Ovary (tissue), 9 donors: Measurements from ENCODE around the gene QSER1. TPM values are rescaled to one million over a fixed set of nuclear protein-coding genes. Genes with fewer than 3 reads are reported as not detected.
"Not testable (repeated sequence)": the region's sequence is repeated elsewhere in the genome, so short reads cannot be mapped to it uniquely, and the experiment has no call there.

Experiments used
- DNase-seq, 5 donors: peaks; one replicate each; pipeline ENCODE4 v3.0.0-alpha.2; 2019 to 2020
- H3K27ac ChIP-seq, 2 donors: fragments of 200-600 bp; one replicate each; pipeline versions ENCODE4 v1.5.1 to v1.8.0; 2019 to 2022
- H3K27me3 ChIP-seq: fragments of 200-600 bp; one replicate; pipeline ENCODE4 v1.8.0; 2022
- H3K36me3 ChIP-seq: fragments of 200-600 bp; sonication (generic); one replicate; pipeline ENCODE4 v1.5.1; 2019
- H3K4me1 ChIP-seq: one replicate; pipeline ENCODE4 v1.8.1; 2013; ENCODE audit warnings: mild to moderate bottlenecking, moderate library complexity; ENCODE audit not compliant: insufficient read depth
- H3K4me3 ChIP-seq: fragments of 200-600 bp; sonication (generic); one replicate; pipeline ENCODE4 v1.5.1; 2017
- H3K9me3 ChIP-seq, 2 donors: fragments of 200-600 bp in 1 of 2; sonication (generic) in 1 of 2; one replicate each; pipeline versions ENCODE4 v1.5.1 to v1.8.1; 2013 to 2019; ENCODE audit warnings: mild to moderate bottlenecking in 1 of 2, moderate library complexity in 1 of 2
- EP300 ChIP-seq: sonication (generic); formaldehyde crosslinking; IDR thresholded peaks from one replicate; pipeline ENCODE4 v1.6.1; 2017; ENCODE audit warnings: antibody characterized with exemption
- POLR2A ChIP-seq: fragments of 450-650 bp; IDR thresholded peaks from one replicate; pipeline ENCODE4 v1.6.1; 2017; ENCODE audit warnings: antibody characterized with exemption, mild to moderate bottlenecking, moderate library complexity
- WGBS, 3 donors: extraction: QIAGEN DNeasy Blood & Tissue Kit in 1 of 3; methylation state at CpG; one replicate each; pipeline versions ENCODE4 v1.1.5 to v1.1.7; 2013 to 2017; 5-methylcytosine and 5-hydroxymethylcytosine counted together
- intact Hi-C, 4 donors: fragments of 100-400 bp; cut with DNase I; formaldehyde crosslinking; loops; one replicate each; pipeline versions ENCODE4 v1.11.0 to v1.15.1; 2022 to 2023
- polyA plus RNA-seq, 2 donors: library from polyadenylated mRNA; stranded (reverse); fragments of 200-250 nt in 1 of 2; fragments of 350-450 nt in 1 of 2; fragmentation: Illumina TruSeq in 1 of 2; extraction: RNeasy Lipid Tissue Mini Kit (QIAGEN cat#74804) in 1 of 2; gene quantifications; one replicate each; pipeline ENCODE4 v1.2.3, GENCODE V29; 2013 to 2014
- small RNA-seq: library from RNA; depleted of rRNA; stranded (forward); fragments of <200 nt; gene quantifications from one replicate; pipeline ENCODE3, GENCODE V24; 2016
- total RNA-seq, 7 donors: library from RNA; depleted of rRNA in 2 of 7; stranded (reverse); fragments of >200 nt in 2 of 7; fragmentation: NEBNext Ultra II Directional in 3 of 7; extraction: Animal tissue kit (Norgen Biotek cat#: 25700) in 3 of 7; gene quantifications; one replicate each; pipeline versions ENCODE4 v1.1.0 to v1.2.4, GENCODE V29; 2016 to 2023
- TF ChIP-seq, protein P1 (sequence below), 3 donors: fragments of 450-650 bp in 2 of 3; fragments of 200-600 bp in 1 of 3; IDR thresholded peaks; one replicate each; pipeline versions ENCODE4 v1.5.1 to v1.8.0; 2016 to 2022; ENCODE audit warnings: antibody characterized with exemption in 3 of 3, mild to moderate bottlenecking in 1 of 3
- donor health status: DM: no; HTN: no; CAD: no; lungs with moderate emphysema.
- donor health status: DM: no; HTN: no; CAD: no.
- donor health status: Bipolar disorder and iron deficiency.
- donor health status: DM: yes; HTN: yes; CAD: no.
- donor health status: DM: no; HTN: no; CAD: no.
- donor health status: DM: yes; HTN: yes; CAD: no.

The QSER1 gene
- total and polyA plus RNA-seq, 9 donors = 7.4 to 50.1 (median 36.5) TPM

GRCh38 chr11:33027846-33028536 lies 135.4 kb downstream of the QSER1 start:
- intact Hi-C loops = no loop called here
- DNase-seq = no peak
- WGBS, 3 donors = 24 to 59% (median 43%) methylated on average over 4 of the region's 4 CpGs
- no peak overlapping the region for H3K4me3 ChIP-seq
- no peaks in the 10 kb centered on the region for H3K27me3 ChIP-seq
- TF ChIP-seq, protein P1, sequence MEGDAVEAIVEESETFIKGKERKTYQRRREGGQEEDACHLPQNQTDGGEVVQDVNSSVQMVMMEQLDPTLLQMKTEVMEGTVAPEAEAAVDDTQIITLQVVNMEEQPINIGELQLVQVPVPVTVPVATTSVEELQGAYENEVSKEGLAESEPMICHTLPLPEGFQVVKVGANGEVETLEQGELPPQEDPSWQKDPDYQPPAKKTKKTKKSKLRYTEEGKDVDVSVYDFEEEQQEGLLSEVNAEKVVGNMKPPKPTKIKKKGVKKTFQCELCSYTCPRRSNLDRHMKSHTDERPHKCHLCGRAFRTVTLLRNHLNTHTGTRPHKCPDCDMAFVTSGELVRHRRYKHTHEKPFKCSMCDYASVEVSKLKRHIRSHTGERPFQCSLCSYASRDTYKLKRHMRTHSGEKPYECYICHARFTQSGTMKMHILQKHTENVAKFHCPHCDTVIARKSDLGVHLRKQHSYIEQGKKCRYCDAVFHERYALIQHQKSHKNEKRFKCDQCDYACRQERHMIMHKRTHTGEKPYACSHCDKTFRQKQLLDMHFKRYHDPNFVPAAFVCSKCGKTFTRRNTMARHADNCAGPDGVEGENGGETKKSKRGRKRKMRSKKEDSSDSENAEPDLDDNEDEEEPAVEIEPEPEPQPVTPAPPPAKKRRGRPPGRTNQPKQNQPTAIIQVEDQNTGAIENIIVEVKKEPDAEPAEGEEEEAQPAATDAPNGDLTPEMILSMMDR (IDR thresholded peaks at IDR 0.05) = no peak
- TF ChIP-seq POLR2A (no peak), EP300 (no peak)
- H3K27ac ChIP-seq = no peak overlapping the region
- H3K9me3 ChIP-seq = no peaks in the 10 kb centered on the region
- no peaks in the 10 kb centered on the region for H3K36me3 ChIP-seq
- no peaks in the 10 kb centered on the region for H3K4me1 ChIP-seq

DNA sequence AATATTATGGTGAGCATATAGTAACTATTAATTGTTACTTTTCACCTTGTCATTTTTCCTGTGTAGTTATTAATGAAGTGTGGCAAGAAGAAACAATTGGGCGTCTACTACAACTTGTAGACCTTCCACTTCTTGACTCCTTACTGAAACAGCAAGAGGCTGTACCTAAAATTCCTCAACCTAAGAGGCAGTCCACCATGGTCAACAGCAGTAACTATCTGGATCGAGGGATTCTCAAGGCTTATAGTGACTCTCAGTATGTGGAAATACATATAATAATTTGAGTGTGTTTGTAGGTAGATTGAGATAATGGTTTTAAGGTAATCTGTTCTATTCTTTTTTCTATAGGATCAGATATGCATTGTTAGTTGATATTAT lies 135.9 kb downstream of the QSER1 start:
- DNase-seq = no peak
- Histone ChIP-seq H3K27ac (no peak overlapping the region), H3K4me3 (no peak overlapping the region), H3K9me3 (no peaks in the 10 kb centered on the region), H3K27me3 (no peaks in the 10 kb centered on the region), H3K36me3 (no peaks in the 10 kb centered on the region), H3K4me1 (no peaks in the 10 kb centered on the region)
- intact Hi-C loops = no loop called here
- TF ChIP-seq, protein P1 (IDR thresholded peaks at IDR 0.05) = no peak
- TF ChIP-seq POLR2A (no peak), EP300 (no peak)
- 52 to 76% (median 74%) methylated on average over 2 of the region's 2 CpGs for WGBS, 3 donors

- H3K4me3 ChIP-seq, H3K4me1 ChIP-seq, intact Hi-C loops, H3K36me3 ChIP-seq, H3K27ac ChIP-seq, H3K27me3 ChIP-seq, H3K9me3 ChIP-seq, DNase-seq: not testable (repeated sequence)
- WGBS, 3 donors = 78 to 91% (median 87%) methylated on average over 6 of the region's 6 CpGs
These were observed 136.6 kb downstream of the QSER1 start for GRCh38 chr11:33029218-33029617.

Small RNA genes lying within 50 kb of the gene (small RNA-seq; reads per million reads assigned to genes)
- not detected for gene RF00019

Other genes starting within 250 kb of the QSER1 start
- gene CCDC73, start 98.1 kb upstream of the QSER1 start, total RNA-seq = 1 to 10 TPM in 3 of 7 donors, under 1 TPM in 4; 0.23 to 1.6 (median 0.98) TPM
- 1 to 10 TPM in 1 of 2 donors, under 1 TPM in 1; 0.28 to 1.5 TPM for gene CCDC73, start 98.1 kb upstream of the QSER1 start, polyA plus RNA-seq
- gene PRRG4, start 62.9 kb upstream of the QSER1 start, total RNA-seq = 1 to 10 TPM in 2 of 7 donors, under 1 TPM in 5; 0.20 to 6.5 (median 0.48) TPM
- gene PRRG4, start 62.9 kb upstream of the QSER1 start, polyA plus RNA-seq = 1 to 10 TPM in 1 of 2 donors, under 1 TPM in 1; 0.17 to 1.1 TPM
- 1 to 10 TPM in 6 of 7 donors, under 1 TPM in 1; 0.69 to 3.2 (median 2.0) TPM for gene DEPDC7, start 123.1 kb downstream of the QSER1 start, total RNA-seq
- 1 to 10 TPM in 1 of 2 donors, under 1 TPM in 1; 0.98 to 1.6 TPM for gene DEPDC7, start 123.1 kb downstream of the QSER1 start, polyA plus RNA-seq
- gene TCP11L1, start 146.8 kb downstream of the QSER1 start, total RNA-seq = 10 to 100 TPM; 12.6 to 23.4 (median 14.3) TPM
- 10 to 100 TPM in 1 of 2 donors, 1 to 10 TPM in 1; 4.4 to 14.6 TPM for gene TCP11L1, start 146.8 kb downstream of the QSER1 start, polyA plus RNA-seq